Choroid plexus epithelial cell (primary cell): ENCODE results near the gene CRAT.
"Not testable (repeated sequence)": the region's sequence is repeated elsewhere in the genome, so short reads cannot be mapped to it uniquely, and the experiment has no call there.

Experiments used
- DNase-seq: peaks from one replicate; pipeline ENCODE4 v3.0.0-alpha.2; 2010; ENCODE audit warnings: low read depth
- H3K4me3 ChIP-seq: 2 replicates; pipeline ENCODE4 v1.5.1; 2011; ENCODE audit warnings: low read depth, mild to moderate bottlenecking, control low read depth, low read length, moderate library complexity
- CTCF ChIP-seq: conservative IDR thresholded peaks from 2 replicates; pipeline ENCODE4 v1.5.1; 2011; ENCODE audit warnings: low read depth, mild to moderate bottlenecking, control low read depth, inconsistent platforms, low read length, moderate library complexity

Gene CRAT

DNA sequence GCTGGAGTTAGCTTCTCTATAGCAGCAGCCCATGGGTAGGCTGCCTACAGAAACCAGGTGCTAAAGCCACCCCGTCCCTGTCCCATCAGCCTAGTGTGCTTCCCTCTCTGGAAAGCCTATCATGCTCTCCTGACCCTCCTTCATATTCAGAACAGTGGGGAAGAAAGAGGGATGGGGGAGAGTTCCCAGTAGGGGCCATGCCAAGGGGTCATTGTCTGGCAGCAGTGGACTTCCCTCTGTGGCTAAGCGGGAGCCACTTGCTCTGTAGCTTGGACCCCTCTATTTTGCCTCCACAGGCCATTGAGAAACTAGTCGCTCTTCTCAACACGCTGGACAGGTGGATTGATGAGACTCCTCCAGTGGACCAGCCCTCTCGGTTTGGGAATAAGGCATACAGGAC, 18.1 kb upstream of the CRAT start:
- no peak for DNase-seq
- no peak overlapping the region for H3K4me3 ChIP-seq
- TF ChIP-seq CTCF: no peak

DNA sequence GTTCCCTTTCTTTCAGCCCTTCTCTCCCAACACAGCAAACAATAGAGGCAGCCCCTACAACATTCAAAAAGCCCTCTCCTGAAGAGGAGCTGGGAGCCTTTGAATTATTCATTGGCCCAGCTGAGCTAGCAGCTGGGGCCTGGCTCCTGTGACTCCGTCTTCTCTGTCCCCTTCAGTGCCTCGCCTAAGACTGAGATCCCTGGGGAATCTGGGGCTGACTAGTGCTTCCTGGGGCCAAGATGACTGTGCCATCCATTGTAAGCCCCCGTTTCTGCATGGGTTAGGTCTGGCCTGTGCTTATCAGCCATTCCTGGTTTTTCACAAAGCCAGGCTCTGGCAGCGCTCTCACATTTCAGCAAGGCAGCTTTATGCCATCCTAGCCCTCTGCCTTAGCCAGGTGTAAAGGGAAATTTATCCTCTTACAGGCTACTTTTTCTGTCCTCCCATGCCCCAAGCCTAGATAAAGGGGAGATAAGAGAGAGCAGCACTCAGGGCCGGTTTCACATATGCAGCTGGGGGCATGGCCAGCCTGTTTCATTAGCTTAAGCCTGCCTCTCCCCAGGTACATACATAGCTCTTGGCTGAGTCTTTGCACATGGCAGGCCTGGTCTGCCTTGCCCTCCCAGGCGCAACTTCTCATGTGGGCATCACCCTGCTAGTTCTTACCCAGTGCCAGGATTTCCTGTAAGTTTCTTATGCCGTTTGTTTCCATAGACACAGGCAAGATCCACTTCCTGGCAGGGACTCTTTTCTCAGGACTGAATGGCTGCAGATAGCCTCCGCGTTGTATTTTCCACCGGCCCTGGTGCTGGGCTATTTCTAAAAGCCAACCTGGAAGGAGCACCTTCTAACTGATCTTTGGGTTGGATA, 16.4 kb upstream of the CRAT start:
- no peak for TF ChIP-seq CTCF
- DNase-seq: no peak
- H3K4me3 ChIP-seq: no peak overlapping the region

GRCh38 chr9:129125478-129125877, 14.9 kb upstream of the CRAT start:
- no peak overlapping the region for H3K4me3 ChIP-seq
- peak; percentile 98 for DNase-seq
- no peak for TF ChIP-seq CTCF

GRCh38 chr9:129124506-129125069, 14.0 kb upstream of the CRAT start:
- no peak overlapping the region for H3K4me3 ChIP-seq
- TF ChIP-seq CTCF: no peak
- no peak for DNase-seq

DNA sequence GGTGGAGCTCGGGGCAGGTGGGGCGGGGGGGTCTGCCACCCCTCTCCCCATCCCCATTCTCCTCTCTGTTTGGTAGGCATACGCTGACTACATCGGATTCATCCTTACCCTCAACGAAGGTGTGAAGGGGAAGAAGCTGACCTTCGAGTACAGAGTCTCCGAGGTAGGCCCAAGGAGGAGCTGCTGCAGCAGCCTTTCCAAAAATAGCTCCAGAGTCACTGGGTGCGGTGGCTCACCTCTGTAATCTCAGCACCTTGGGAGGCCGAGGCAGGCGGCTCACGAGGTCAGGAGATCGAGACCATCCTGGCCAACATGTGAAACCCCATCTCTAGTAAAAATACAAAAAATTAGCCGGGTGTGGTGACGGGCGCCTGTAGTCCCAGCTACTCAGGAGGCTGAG, 12.4 kb upstream of the CRAT start:
- DNase-seq, H3K4me3 ChIP-seq: not testable (repeated sequence)

DNA sequence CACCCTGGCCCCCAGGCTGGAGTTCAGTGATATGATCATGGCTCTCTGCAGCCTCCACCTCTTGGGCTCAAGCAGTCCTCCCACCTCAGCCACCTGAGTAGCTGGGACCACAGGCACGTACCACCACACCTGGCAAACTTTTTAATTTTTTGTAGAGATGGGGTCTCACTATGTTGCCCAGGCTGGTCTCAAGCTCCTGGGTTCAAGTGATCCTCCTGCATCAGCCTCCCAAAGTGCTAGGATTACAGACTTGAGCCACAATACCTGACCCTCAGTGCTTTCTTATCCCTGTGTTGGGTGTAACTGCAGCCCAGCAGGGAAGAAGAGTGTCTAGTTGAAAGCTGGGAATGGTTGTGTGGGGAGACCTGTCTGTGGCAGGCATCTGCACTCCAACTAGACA, 11.5 kb upstream of the CRAT start:
- TF ChIP-seq CTCF: no peak
- no peak for DNase-seq
- no peak overlapping the region for H3K4me3 ChIP-seq

GRCh38 chr9:129121483-129121882, 10.9 kb upstream of the CRAT start:
- no peak for DNase-seq
- no peak for TF ChIP-seq CTCF
- H3K4me3 ChIP-seq: no peak overlapping the region
